ENCODE data around the gene DPM2.

GRCh38 chr9:127947841-127948710 is 10.4 kb upstream of the DPM2 start:
- no peak for TF ChIP-seq BHLHE40 (IDR thresholded peaks at IDR 0.05; ENCODE audit: low read depth, low read length)
- TF ChIP-seq CTCF (IDR thresholded peaks at IDR 0.05), result no peak
- TF ChIP-seq GATA3 (IDR thresholded peaks at IDR 0.05; ENCODE audit: borderline replicate concordance), result no peak
- no peak for TF ChIP-seq RFX5 (IDR thresholded peaks at IDR 0.05)
- no peak for TF ChIP-seq HDAC2 (IDR thresholded peaks at IDR 0.05)
- TF ChIP-seq ZNF302 (CRISPR knock-in tag; IDR thresholded peaks at IDR 0.05), result no peak
- no peak for TF ChIP-seq MAX (IDR thresholded peaks at IDR 0.05)
- TF ChIP-seq RCOR1 (IDR thresholded peaks at IDR 0.05; ENCODE audit: low read depth, low read length), result no peak
- TF ChIP-seq HMGXB4 (CRISPR knock-in tag; IDR thresholded peaks at IDR 0.05; ENCODE audit: borderline replicate concordance), result no peak
- no peak for TF ChIP-seq POLR2AphosphoS2 (conservative IDR thresholded peaks at IDR 0.05; ENCODE audit: low read length)
- no peak for TF ChIP-seq ELK1 (IDR thresholded peaks at IDR 0.05; ENCODE audit: low read depth, low read length)

Data from A549 (cell line).